Measurements from ENCODE around the gene GALNT18.

- TF ChIP-seq CTCF (IDR thresholded peaks at IDR 0.05) (no peak), POLR2A (IDR thresholded peaks at IDR 0.05) (no peak)
These were observed 272.5 kb downstream of the GALNT18 start for GRCh38 chr11:11349106-11349825.

Measured in breast epithelium (tissue), 3 donors.